Lower leg skin (tissue), 4 donors: ENCODE data around the gene TMEM239. TPM values are rescaled to one million over a fixed set of nuclear protein-coding genes. Genes with fewer than 3 reads are reported as not detected.

Experiments
- DNase-seq, 2 donors: peaks; one replicate each; pipeline ENCODE4 v3.0.0-alpha.2; 2019; ENCODE audit warnings: low spot score in 2 of 2
- H3K4me3 ChIP-seq: fragments of 200-600 bp; sonication (generic); 2 replicates; pipeline ENCODE4 v1.5.1; 2017; ENCODE audit warnings: mild to moderate bottlenecking, low read depth; ENCODE audit not compliant: poor library complexity, severe bottlenecking
- POLR2A ChIP-seq, 2 donors: fragments of 450-650 bp; IDR thresholded peaks; one replicate each; pipeline ENCODE4 v1.6.1; 2016 to 2017; ENCODE audit warnings: antibody characterized with exemption in 2 of 2, mild to moderate bottlenecking in 1 of 2, moderate library complexity in 1 of 2
- WGBS, 2 donors: methylation state at CpG; one replicate each; pipeline ENCODE4 v1.1.5; 2018; 5-methylcytosine and 5-hydroxymethylcytosine counted together
- intact Hi-C: fragments of 100-400 bp; cut with DNase I; formaldehyde crosslinking; loops from one replicate; pipeline ENCODE4 v1.15.0; 2023; ENCODE audit warnings: low total_unique reads
- total RNA-seq, 4 donors: library from RNA; depleted of rRNA; stranded (reverse); fragments of >200 nt; gene quantifications; one replicate each; pipeline ENCODE4 v1.1.0, GENCODE V29; 2016
- TF ChIP-seq, protein P1 (sequence below), 3 donors: fragments of 450-650 bp; IDR thresholded peaks; one replicate each; pipeline ENCODE4 v1.5.1; 2016; ENCODE audit warnings: antibody characterized with exemption in 3 of 3, mild to moderate bottlenecking in 3 of 3, moderate library complexity in 2 of 3

TMEM239 gene
- total RNA-seq, 4 donors from 2014 or later, result not detected

DNA sequence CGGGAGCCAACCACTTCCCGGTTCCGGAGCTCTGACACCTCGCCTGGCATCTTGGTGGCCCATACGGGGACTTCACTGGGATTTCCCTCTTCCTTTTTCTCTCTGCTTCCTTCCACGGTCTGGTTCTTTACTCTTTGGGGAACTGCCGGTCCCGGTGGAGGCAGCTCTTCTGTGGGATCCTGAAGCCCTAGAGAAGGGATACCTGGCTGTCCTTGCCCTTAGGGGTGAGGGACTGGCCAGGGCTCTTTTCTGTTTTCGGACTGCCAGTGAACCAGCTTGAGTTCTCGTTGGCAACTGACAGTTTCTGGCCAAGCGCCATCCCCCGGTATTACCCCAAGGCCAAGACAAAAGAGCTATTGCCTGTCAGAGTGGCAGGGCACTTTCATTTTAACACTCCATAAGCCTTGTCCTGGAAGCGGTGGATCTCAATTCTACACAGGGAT is 14.9 kb upstream of the TMEM239 start:
- H3K4me3 ChIP-seq, result no peak overlapping the region
- no peak for TF ChIP-seq POLR2A (IDR thresholded peaks at IDR 0.05)
- TF ChIP-seq, protein P1, sequence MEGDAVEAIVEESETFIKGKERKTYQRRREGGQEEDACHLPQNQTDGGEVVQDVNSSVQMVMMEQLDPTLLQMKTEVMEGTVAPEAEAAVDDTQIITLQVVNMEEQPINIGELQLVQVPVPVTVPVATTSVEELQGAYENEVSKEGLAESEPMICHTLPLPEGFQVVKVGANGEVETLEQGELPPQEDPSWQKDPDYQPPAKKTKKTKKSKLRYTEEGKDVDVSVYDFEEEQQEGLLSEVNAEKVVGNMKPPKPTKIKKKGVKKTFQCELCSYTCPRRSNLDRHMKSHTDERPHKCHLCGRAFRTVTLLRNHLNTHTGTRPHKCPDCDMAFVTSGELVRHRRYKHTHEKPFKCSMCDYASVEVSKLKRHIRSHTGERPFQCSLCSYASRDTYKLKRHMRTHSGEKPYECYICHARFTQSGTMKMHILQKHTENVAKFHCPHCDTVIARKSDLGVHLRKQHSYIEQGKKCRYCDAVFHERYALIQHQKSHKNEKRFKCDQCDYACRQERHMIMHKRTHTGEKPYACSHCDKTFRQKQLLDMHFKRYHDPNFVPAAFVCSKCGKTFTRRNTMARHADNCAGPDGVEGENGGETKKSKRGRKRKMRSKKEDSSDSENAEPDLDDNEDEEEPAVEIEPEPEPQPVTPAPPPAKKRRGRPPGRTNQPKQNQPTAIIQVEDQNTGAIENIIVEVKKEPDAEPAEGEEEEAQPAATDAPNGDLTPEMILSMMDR (IDR thresholded peaks at IDR 0.05), result no peak
- WGBS, 2 donors, result 9 to 10% methylated on average over 13 of the region's 13 CpGs
- intact Hi-C loops, result no loop called here
- peak in 1 of 2 donors; percentile 72 for DNase-seq

DNA sequence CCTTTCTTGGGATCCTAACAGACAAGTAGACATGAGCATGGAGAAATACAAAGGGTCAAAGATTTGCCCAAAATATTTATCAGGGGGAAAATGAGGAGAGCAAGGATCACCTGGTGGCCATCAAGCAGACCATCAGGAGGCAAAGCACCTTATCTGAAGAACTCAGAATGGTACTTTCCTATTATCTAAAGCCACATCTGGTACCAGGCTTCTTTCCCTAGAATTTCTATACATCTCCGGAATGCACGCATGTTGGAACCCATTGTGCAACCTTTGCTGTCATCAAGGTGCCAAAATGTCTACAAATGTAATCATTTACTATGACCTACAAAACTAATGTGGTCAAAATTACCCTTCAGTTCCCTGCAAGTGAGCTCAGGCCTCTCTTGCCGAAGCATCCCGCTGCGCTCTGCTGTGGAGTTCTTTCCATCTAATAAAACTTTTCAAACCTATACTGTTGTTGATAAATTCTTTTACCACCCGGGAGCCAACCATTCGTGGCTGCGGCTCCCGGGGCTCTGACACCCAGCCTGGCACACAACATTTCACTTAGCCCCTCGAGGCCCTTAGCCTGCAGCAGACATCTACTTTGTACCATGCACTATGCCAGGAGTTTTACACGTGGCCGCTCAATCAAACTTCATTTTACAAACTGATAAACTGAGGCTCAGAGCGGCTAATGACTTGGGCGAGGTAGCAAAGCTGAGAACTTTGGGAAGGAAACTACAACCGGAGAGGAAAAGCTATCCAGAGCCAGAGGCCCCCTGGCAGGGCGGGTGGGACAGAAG is 11.9 kb upstream of the TMEM239 start:
- DNase-seq, result peak in 1 of 2 donors; percentile 60
- H3K4me3 ChIP-seq, result no peak overlapping the region
- intact Hi-C loops, result no loop called here
- WGBS, 2 donors, result 55 to 56% methylated on average over 16 of the region's 16 CpGs
- TF ChIP-seq POLR2A (IDR thresholded peaks at IDR 0.05), result no peak
- TF ChIP-seq, protein P1 (IDR thresholded peaks at IDR 0.05), result no peak

DNA sequence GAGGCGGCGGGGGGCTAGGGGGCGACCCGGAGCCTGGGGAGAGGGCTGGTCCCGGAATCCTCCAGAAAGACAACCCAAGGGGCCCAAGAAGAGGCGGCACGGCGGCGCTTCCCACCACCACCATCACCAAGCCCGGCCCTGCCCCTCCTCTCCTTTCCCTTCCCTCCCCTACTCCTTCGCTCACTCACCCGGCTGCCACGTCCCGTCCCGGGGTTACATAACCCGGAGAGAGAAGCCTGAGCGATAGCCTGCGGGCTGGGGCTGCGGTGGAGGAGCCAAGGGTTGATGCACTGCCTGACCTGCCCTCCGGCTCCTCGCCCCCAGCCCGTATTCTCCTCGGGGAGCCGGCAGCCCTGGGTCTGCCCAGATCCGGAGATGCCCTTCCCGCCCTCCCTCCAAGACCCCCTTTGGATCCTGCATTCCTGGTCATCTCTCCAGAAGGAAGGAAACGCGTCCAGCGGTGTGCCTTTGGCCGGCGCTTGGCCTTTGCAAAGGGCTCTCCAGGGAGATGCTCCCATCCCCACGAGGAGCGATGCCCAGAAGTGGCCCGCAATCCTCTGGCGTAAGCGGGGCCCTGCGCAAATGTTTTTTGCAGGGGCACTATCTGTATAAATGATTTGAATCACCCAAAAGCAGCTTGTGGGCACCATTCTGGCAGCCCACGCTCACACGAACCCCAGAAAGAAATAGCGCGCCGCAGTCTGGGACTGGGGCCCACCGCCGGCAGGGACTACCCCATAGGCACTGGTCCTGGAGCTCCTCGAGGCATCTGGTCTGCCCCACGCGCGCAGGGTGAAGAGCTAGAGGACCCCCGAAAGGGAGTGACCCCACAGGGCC is 11.1 kb upstream of the TMEM239 start:
- no peak overlapping the region for H3K4me3 ChIP-seq
- intact Hi-C loops, result no loop called here
- 5 to 15% methylated on average over 31 to 47 of the region's 49 CpGs for WGBS, 2 donors
- TF ChIP-seq POLR2A (IDR thresholded peaks at IDR 0.05), result no peak
- TF ChIP-seq, protein P1 (IDR thresholded peaks at IDR 0.05), result no peak
- DNase-seq, result peak in 1 of 2 donors; percentile 80

DNA sequence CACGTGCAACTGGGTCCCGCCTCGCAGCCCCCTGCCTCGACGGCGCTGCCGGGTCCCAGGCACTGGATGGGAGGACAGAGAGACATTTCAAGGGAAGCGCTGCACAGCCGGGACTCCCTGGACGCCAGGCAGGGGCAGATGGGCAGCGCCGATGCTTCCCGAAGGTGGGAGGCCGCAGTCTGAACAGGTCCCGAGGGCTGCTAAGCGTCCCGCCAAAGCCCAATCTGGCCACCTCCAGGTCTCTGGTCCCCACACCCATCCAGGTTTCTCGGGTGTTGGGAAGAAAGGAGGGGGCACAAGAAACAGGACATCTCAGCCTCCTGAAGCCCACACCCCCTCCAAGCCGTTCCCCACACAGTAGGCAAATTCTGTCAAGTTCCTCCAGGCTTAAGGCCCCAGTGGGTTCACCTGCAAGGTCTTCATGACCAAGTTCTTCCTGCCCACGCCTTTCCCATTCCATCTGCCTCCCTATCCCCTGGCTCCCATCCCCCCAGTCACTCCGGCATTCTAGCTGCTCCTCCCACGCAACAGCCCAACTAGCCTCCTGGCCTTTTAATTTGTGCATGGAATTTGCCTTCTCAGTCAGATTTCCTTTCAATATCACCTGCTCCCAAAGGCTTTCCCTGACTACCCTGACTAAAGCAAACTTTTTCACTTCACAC is 10.3 kb upstream of the TMEM239 start:
- 27 to 34% methylated on average over 11 to 15 of the region's 22 CpGs for WGBS, 2 donors
- no peak overlapping the region for H3K4me3 ChIP-seq
- TF ChIP-seq, protein P1 (IDR thresholded peaks at IDR 0.05), result no peak
- no peak for TF ChIP-seq POLR2A (IDR thresholded peaks at IDR 0.05)
- intact Hi-C loops, result no loop called here
- peak in 1 of 2 donors; percentile 78 for DNase-seq

DNA sequence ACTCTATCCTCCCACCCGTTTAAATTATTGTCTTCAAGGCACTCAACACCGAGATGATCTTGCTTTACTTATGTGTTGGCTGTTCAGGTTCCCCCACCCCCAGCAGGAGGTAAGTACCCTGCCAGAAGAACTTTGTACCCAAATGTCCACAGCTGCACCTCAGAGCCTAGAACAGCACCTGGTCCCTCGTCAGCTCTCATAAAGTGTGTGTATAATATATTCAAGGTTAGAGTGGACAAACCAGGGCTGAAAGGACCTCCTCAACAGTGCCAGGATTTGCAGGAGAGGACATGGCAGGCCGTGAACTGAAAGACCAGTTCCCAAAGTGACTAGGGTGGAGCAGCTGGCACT is 9.8 kb upstream of the TMEM239 start:
- 33 to 35% methylated on average over 4 of the region's 4 CpGs for WGBS, 2 donors
- no peak for DNase-seq
- intact Hi-C loops, result no loop called here
- H3K4me3 ChIP-seq, result no peak overlapping the region
- TF ChIP-seq, protein P1 (IDR thresholded peaks at IDR 0.05), result no peak
- TF ChIP-seq POLR2A (IDR thresholded peaks at IDR 0.05), result no peak
